Measurements from ENCODE around the gene MPST. TPM values are rescaled to one million over a fixed set of nuclear protein-coding genes. Genes with fewer than 3 reads are reported as not detected.

Gene MPST
- polyA plus RNA-seq, 3 donors from 2014 or later, result 56.0 to 97.5 (median 59.7) TPM

GRCh38 chr22:37051391-37052385, 32.1 kb downstream of the MPST start, which contains the start of gene KCTD17:
TSS of gene KCTD17 (plus strand) at chr22:37051742. CDS start at chr22:37051761, 19 bp downstream.
- no peaks in the 10 kb centered on the region for H3K9me3 Mint-ChIP-seq
- peaks cover 16 to 17% of the 10 kb centered on the region in 2 donors for H3K4me1 Mint-ChIP-seq
- peak within 1 kb of the TSS; percentile 79 to 90 (median 87) for H3K4me3 Mint-ChIP-seq
- peaks cover 0 to 7% (median 4%) of the 10 kb centered on the region in 3 donors for H3K27me3 Mint-ChIP-seq (ENCODE audit: low read depth in 3 of 3)
- peaks cover 0 to 11% (median 0%) of the 10 kb centered on the region in 3 donors for H3K36me3 Mint-ChIP-seq
- DNase-seq, result peak; percentile 64 to 70 (median 68)
- H3K27ac Mint-ChIP-seq, result peak within 1 kb of the TSS; percentile 52 to 85 (median 76)

GRCh38 chr22:37052386-37053309, 33.1 kb downstream of the MPST start:
- H3K9me3 Mint-ChIP-seq, result no peaks in the 10 kb centered on the region
- peaks cover 16 to 17% of the 10 kb centered on the region in 2 donors for H3K4me1 Mint-ChIP-seq
- H3K27ac Mint-ChIP-seq, result peak overlapping the region; percentile 52 to 83 (median 76)
- peaks cover 0 to 18% (median 0%) of the 10 kb centered on the region in 3 donors for H3K36me3 Mint-ChIP-seq
- H3K27me3 Mint-ChIP-seq (ENCODE audit: low read depth in 3 of 3), result peaks cover 0 to 6% (median 4%) of the 10 kb centered on the region in 3 donors
- H3K4me3 Mint-ChIP-seq, result peak overlapping the region; percentile 79 to 90 (median 87)
- no peak for DNase-seq

GRCh38 chr22:37053310-37054055, 33.9 kb downstream of the MPST start:
- peak overlapping the region in 4 of 5 donors; percentile 44 to 82 (median 69) for H3K4me3 Mint-ChIP-seq
- peak overlapping the region in 4 of 6 donors; percentile 17 to 77 (median 46) for H3K27ac Mint-ChIP-seq
- peaks cover 0 to 21% (median 0%) of the 10 kb centered on the region in 3 donors for H3K36me3 Mint-ChIP-seq
- H3K4me1 Mint-ChIP-seq, result peaks cover 16 to 17% of the 10 kb centered on the region in 2 donors
- peaks cover 0 to 6% (median 4%) of the 10 kb centered on the region in 3 donors for H3K27me3 Mint-ChIP-seq (ENCODE audit: low read depth in 3 of 3)
- DNase-seq, result no peak
- no peaks in the 10 kb centered on the region for H3K9me3 Mint-ChIP-seq

- peaks cover 0 to 21% (median 0%) of the 10 kb centered on the region in 3 donors for H3K36me3 Mint-ChIP-seq
- H3K27ac Mint-ChIP-seq, result peak overlapping the region in 1 of 6 donors; percentile 77
- DNase-seq, result no peak
- peaks cover 16 to 17% of the 10 kb centered on the region in 2 donors for H3K4me1 Mint-ChIP-seq
- peak overlapping the region in 4 of 5 donors; percentile 24 to 79 (median 52) for H3K4me3 Mint-ChIP-seq
- no peaks in the 10 kb centered on the region for H3K9me3 Mint-ChIP-seq
- peaks cover 0 to 6% (median 4%) of the 10 kb centered on the region in 3 donors for H3K27me3 Mint-ChIP-seq (ENCODE audit: low read depth in 3 of 3)
These were observed 34.5 kb downstream of the MPST start for GRCh38 chr22:37054056-37054395.

- H3K36me3 Mint-ChIP-seq, result peaks cover 0 to 21% (median 0%) of the 10 kb centered on the region in 3 donors
- no peak overlapping the region for H3K27ac Mint-ChIP-seq
- no peaks in the 10 kb centered on the region for H3K9me3 Mint-ChIP-seq
- peaks cover 0 to 6% (median 4%) of the 10 kb centered on the region in 3 donors for H3K27me3 Mint-ChIP-seq (ENCODE audit: low read depth in 3 of 3)
- no peak for DNase-seq
- H3K4me1 Mint-ChIP-seq, result peaks cover 16 to 17% of the 10 kb centered on the region in 2 donors
- no peak overlapping the region for H3K4me3 Mint-ChIP-seq
These were observed 35.2 kb downstream of the MPST start for GRCh38 chr22:37054600-37055365.

- Mint-ChIP-seq H3K27me3 (ENCODE audit: low read depth in 3 of 3) (peaks cover 0 to 7% (median 2%) of the 10 kb centered on the region in 3 donors), H3K36me3 (peaks cover 0 to 21% (median 0%) of the 10 kb centered on the region in 3 donors), H3K4me3 (no peak overlapping the region), H3K4me1 (peaks cover 12 to 13% of the 10 kb centered on the region in 2 donors), H3K27ac (no peak overlapping the region), H3K9me3 (no peaks in the 10 kb centered on the region)
- DNase-seq, result no peak
These were observed 36.7 kb downstream of the MPST start for GRCh38 chr22:37056246-37056645.

- no peak overlapping the region for H3K4me3 Mint-ChIP-seq
- no peaks in the 10 kb centered on the region for H3K9me3 Mint-ChIP-seq
- DNase-seq, result no peak
- H3K27me3 Mint-ChIP-seq (ENCODE audit: low read depth in 3 of 3), result peaks cover 0 to 6% (median 2%) of the 10 kb centered on the region in 3 donors
- H3K36me3 Mint-ChIP-seq, result peaks cover 0 to 26% (median 0%) of the 10 kb centered on the region in 3 donors
- peaks cover 10% of the 10 kb centered on the region in 2 donors for H3K4me1 Mint-ChIP-seq
- H3K27ac Mint-ChIP-seq, result no peak overlapping the region
These were observed 37.7 kb downstream of the MPST start for GRCh38 chr22:37057226-37057625.

- H3K9me3 Mint-ChIP-seq, result no peaks in the 10 kb centered on the region
- peaks cover 0 to 2% (median 2%) of the 10 kb centered on the region in 3 donors for H3K27me3 Mint-ChIP-seq (ENCODE audit: low read depth in 3 of 3)
- H3K4me1 Mint-ChIP-seq, result peaks cover 2 to 3% of the 10 kb centered on the region in 2 donors
- no peak for DNase-seq
- no peak overlapping the region for H3K27ac Mint-ChIP-seq
- H3K36me3 Mint-ChIP-seq, result peaks cover 0 to 26% (median 0%) of the 10 kb centered on the region in 3 donors
- H3K4me3 Mint-ChIP-seq, result no peak overlapping the region
These were observed 38.4 kb downstream of the MPST start for GRCh38 chr22:37057796-37058510.

- H3K4me1 Mint-ChIP-seq, result no peaks in the 10 kb centered on the region
- no peak for DNase-seq
- peaks cover 0 to 26% (median 0%) of the 10 kb centered on the region in 3 donors for H3K36me3 Mint-ChIP-seq
- H3K27ac Mint-ChIP-seq, result peak overlapping the region in 1 of 6 donors; percentile 69
- peaks cover 0 to 2% (median 2%) of the 10 kb centered on the region in 3 donors for H3K27me3 Mint-ChIP-seq (ENCODE audit: low read depth in 3 of 3)
- no peak overlapping the region for H3K4me3 Mint-ChIP-seq
- H3K9me3 Mint-ChIP-seq, result no peaks in the 10 kb centered on the region
These were observed 39.6 kb downstream of the MPST start for GRCh38 chr22:37058917-37059701.

GRCh38 chr22:37059876-37060449, 40.4 kb downstream of the MPST start:
- no peak overlapping the region for H3K27ac Mint-ChIP-seq
- no peaks in the 10 kb centered on the region for H3K4me1 Mint-ChIP-seq
- no peak overlapping the region for H3K4me3 Mint-ChIP-seq
- H3K27me3 Mint-ChIP-seq (ENCODE audit: low read depth in 3 of 3), result peaks cover 0 to 5% (median 2%) of the 10 kb centered on the region in 3 donors
- no peaks in the 10 kb centered on the region for H3K9me3 Mint-ChIP-seq
- no peak for DNase-seq
- peaks cover 0 to 24% (median 0%) of the 10 kb centered on the region in 3 donors for H3K36me3 Mint-ChIP-seq
